Measurements from ENCODE around the gene TCF7L2.
"Not testable (repeated sequence)": the region's sequence is repeated elsewhere in the genome, so short reads cannot be mapped to it uniquely, and the experiment has no call there.

TCF7L2 gene

GRCh38 chr10:113108948-113109347 is 158.9 kb downstream of the TCF7L2 start:
- Histone ChIP-seq H3K4me3 (ENCODE audit: low read depth in 1 of 2, low read length in 2 of 2) (no peak overlapping the region), H3K9me3 (ENCODE audit: control insufficient read depth in 1 of 2, low read length in 2 of 2) (no peaks in the 10 kb centered on the region), H3K4me1 (ENCODE audit: control insufficient read depth in 1 of 2, insufficient read depth in 2 of 2, low read length in 2 of 2) (peaks cover 0 to 42% of the 10 kb centered on the region in 2 donors), H3K27me3 (ENCODE audit: low read depth, low read length) (no peaks in the 10 kb centered on the region), H3K36me3 (ENCODE audit: control insufficient read depth in 1 of 2, insufficient read depth in 2 of 2, low read length in 2 of 2) (no peaks in the 10 kb centered on the region), H3K27ac (ENCODE audit: low read length) (no peak overlapping the region)

GRCh38 chr10:113109482-113109881 is 159.4 kb downstream of the TCF7L2 start:
- H3K4me3 ChIP-seq (ENCODE audit: low read depth in 1 of 2, low read length in 2 of 2); H3K27me3 ChIP-seq (ENCODE audit: low read depth, low read length); H3K36me3 ChIP-seq (ENCODE audit: control insufficient read depth in 1 of 2, insufficient read depth in 2 of 2, low read length in 2 of 2); H3K27ac ChIP-seq (ENCODE audit: low read length); H3K9me3 ChIP-seq (ENCODE audit: control insufficient read depth in 1 of 2, low read length in 2 of 2): not testable (repeated sequence)
- peaks cover 0 to 36% of the 10 kb centered on the region in 2 donors for H3K4me1 ChIP-seq (ENCODE audit: control insufficient read depth in 1 of 2, insufficient read depth in 2 of 2, low read length in 2 of 2)

GRCh38 chr10:113111260-113111659 is 161.2 kb downstream of the TCF7L2 start:
- Histone ChIP-seq H3K27me3 (ENCODE audit: low read depth, low read length) (no peaks in the 10 kb centered on the region), H3K4me3 (ENCODE audit: low read depth in 1 of 2, low read length in 2 of 2) (no peak overlapping the region), H3K9me3 (ENCODE audit: control insufficient read depth in 1 of 2, low read length in 2 of 2) (no peaks in the 10 kb centered on the region), H3K36me3 (ENCODE audit: control insufficient read depth in 1 of 2, insufficient read depth in 2 of 2, low read length in 2 of 2) (no peaks in the 10 kb centered on the region), H3K27ac (ENCODE audit: low read length) (no peak overlapping the region), H3K4me1 (ENCODE audit: control insufficient read depth in 1 of 2, insufficient read depth in 2 of 2, low read length in 2 of 2) (peaks cover 0 to 22% of the 10 kb centered on the region in 2 donors)

GRCh38 chr10:113111900-113112853 is 162.1 kb downstream of the TCF7L2 start:
- H3K9me3 ChIP-seq (ENCODE audit: control insufficient read depth in 1 of 2, low read length in 2 of 2): no peaks in the 10 kb centered on the region
- H3K27me3 ChIP-seq (ENCODE audit: low read depth, low read length): no peaks in the 10 kb centered on the region
- no peak overlapping the region for H3K27ac ChIP-seq (ENCODE audit: low read length)
- no peaks in the 10 kb centered on the region for H3K36me3 ChIP-seq (ENCODE audit: control insufficient read depth in 1 of 2, insufficient read depth in 2 of 2, low read length in 2 of 2)
- H3K4me3 ChIP-seq (ENCODE audit: low read depth in 1 of 2, low read length in 2 of 2): no peak overlapping the region
- peaks cover 0 to 16% of the 10 kb centered on the region in 2 donors for H3K4me1 ChIP-seq (ENCODE audit: control insufficient read depth in 1 of 2, insufficient read depth in 2 of 2, low read length in 2 of 2)

DNA sequence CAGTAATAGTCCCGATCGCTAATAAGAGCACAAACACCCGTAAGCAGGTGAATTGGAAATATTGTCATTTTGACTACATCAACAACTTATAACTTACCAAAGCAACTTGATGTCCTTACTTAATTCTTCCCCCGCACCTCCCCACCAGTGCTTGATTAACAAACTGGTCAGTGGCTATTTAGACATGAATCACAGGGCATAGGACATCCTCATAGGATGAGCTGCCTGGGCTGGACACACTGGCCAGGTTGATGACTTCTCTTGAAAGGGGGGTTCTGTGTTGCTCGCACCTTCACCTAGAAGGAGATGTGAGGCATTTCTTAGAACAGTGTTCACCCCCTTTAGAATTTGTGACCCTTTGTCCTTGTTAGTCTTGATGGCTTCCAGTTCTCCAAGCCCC is 163.2 kb downstream of the TCF7L2 start:
- no peak overlapping the region for H3K27ac ChIP-seq (ENCODE audit: low read length)
- H3K27me3 ChIP-seq (ENCODE audit: low read depth, low read length): no peaks in the 10 kb centered on the region
- no peaks in the 10 kb centered on the region for H3K9me3 ChIP-seq (ENCODE audit: control insufficient read depth in 1 of 2, low read length in 2 of 2)
- H3K36me3 ChIP-seq (ENCODE audit: control insufficient read depth in 1 of 2, insufficient read depth in 2 of 2, low read length in 2 of 2): no peaks in the 10 kb centered on the region
- peaks cover 0 to 9% of the 10 kb centered on the region in 2 donors for H3K4me1 ChIP-seq (ENCODE audit: control insufficient read depth in 1 of 2, insufficient read depth in 2 of 2, low read length in 2 of 2)
- H3K4me3 ChIP-seq (ENCODE audit: low read depth in 1 of 2, low read length in 2 of 2): no peak overlapping the region

GRCh38 chr10:113113918-113114317 is 163.9 kb downstream of the TCF7L2 start:
- H3K9me3 ChIP-seq (ENCODE audit: control insufficient read depth in 1 of 2, low read length in 2 of 2): no peaks in the 10 kb centered on the region
- no peaks in the 10 kb centered on the region for H3K27me3 ChIP-seq (ENCODE audit: low read depth, low read length)
- H3K36me3 ChIP-seq (ENCODE audit: control insufficient read depth in 1 of 2, insufficient read depth in 2 of 2, low read length in 2 of 2): no peaks in the 10 kb centered on the region
- H3K4me1 ChIP-seq (ENCODE audit: control insufficient read depth in 1 of 2, insufficient read depth in 2 of 2, low read length in 2 of 2): peaks cover 0 to 5% of the 10 kb centered on the region in 2 donors
- no peak overlapping the region for H3K27ac ChIP-seq (ENCODE audit: low read length)
- no peak overlapping the region for H3K4me3 ChIP-seq (ENCODE audit: low read depth in 1 of 2, low read length in 2 of 2)

GRCh38 chr10:113115556-113115955 is 165.5 kb downstream of the TCF7L2 start:
- Histone ChIP-seq H3K9me3 (ENCODE audit: control insufficient read depth in 1 of 2, low read length in 2 of 2) (no peaks in the 10 kb centered on the region), H3K36me3 (ENCODE audit: control insufficient read depth in 1 of 2, insufficient read depth in 2 of 2, low read length in 2 of 2) (no peaks in the 10 kb centered on the region), H3K4me3 (ENCODE audit: low read depth in 1 of 2, low read length in 2 of 2) (no peak overlapping the region), H3K4me1 (ENCODE audit: control insufficient read depth in 1 of 2, insufficient read depth in 2 of 2, low read length in 2 of 2) (peaks cover 0 to 5% of the 10 kb centered on the region in 2 donors), H3K27ac (ENCODE audit: low read length) (no peak overlapping the region), H3K27me3 (ENCODE audit: low read depth, low read length) (no peaks in the 10 kb centered on the region)

- H3K36me3 ChIP-seq (ENCODE audit: control insufficient read depth in 1 of 2, insufficient read depth in 2 of 2, low read length in 2 of 2): no peaks in the 10 kb centered on the region
- H3K27ac ChIP-seq (ENCODE audit: low read length): no peak overlapping the region
- H3K9me3 ChIP-seq (ENCODE audit: control insufficient read depth in 1 of 2, low read length in 2 of 2): no peaks in the 10 kb centered on the region
- H3K4me1 ChIP-seq (ENCODE audit: control insufficient read depth in 1 of 2, insufficient read depth in 2 of 2, low read length in 2 of 2): no peaks in the 10 kb centered on the region
- H3K27me3 ChIP-seq (ENCODE audit: low read depth, low read length): no peaks in the 10 kb centered on the region
- no peak overlapping the region for H3K4me3 ChIP-seq (ENCODE audit: low read depth in 1 of 2, low read length in 2 of 2)
Measured at GRCh38 chr10:113118882-113119281, 168.8 kb downstream of the TCF7L2 start.

- Histone ChIP-seq H3K27ac (ENCODE audit: low read length) (no peak overlapping the region), H3K4me1 (ENCODE audit: control insufficient read depth in 1 of 2, insufficient read depth in 2 of 2, low read length in 2 of 2) (no peaks in the 10 kb centered on the region), H3K4me3 (ENCODE audit: low read depth in 1 of 2, low read length in 2 of 2) (no peak overlapping the region), H3K27me3 (ENCODE audit: low read depth, low read length) (no peaks in the 10 kb centered on the region), H3K9me3 (ENCODE audit: control insufficient read depth in 1 of 2, low read length in 2 of 2) (no peaks in the 10 kb centered on the region), H3K36me3 (ENCODE audit: control insufficient read depth in 1 of 2, insufficient read depth in 2 of 2, low read length in 2 of 2) (no peaks in the 10 kb centered on the region)
Measured at GRCh38 chr10:113119801-113120200, 169.8 kb downstream of the TCF7L2 start.

- Histone ChIP-seq H3K9me3 (ENCODE audit: control insufficient read depth in 1 of 2, low read length in 2 of 2) (no peaks in the 10 kb centered on the region), H3K4me3 (ENCODE audit: low read depth in 1 of 2, low read length in 2 of 2) (no peak overlapping the region), H3K4me1 (ENCODE audit: control insufficient read depth in 1 of 2, insufficient read depth in 2 of 2, low read length in 2 of 2) (no peaks in the 10 kb centered on the region), H3K27me3 (ENCODE audit: low read depth, low read length) (no peaks in the 10 kb centered on the region), H3K27ac (ENCODE audit: low read length) (no peak overlapping the region), H3K36me3 (ENCODE audit: control insufficient read depth in 1 of 2, insufficient read depth in 2 of 2, low read length in 2 of 2) (no peaks in the 10 kb centered on the region)
Measured at GRCh38 chr10:113121153-113121552, 171.1 kb downstream of the TCF7L2 start.

- Histone ChIP-seq H3K9me3 (ENCODE audit: control insufficient read depth in 1 of 2, low read length in 2 of 2) (no peaks in the 10 kb centered on the region), H3K27ac (ENCODE audit: low read length) (no peak overlapping the region), H3K27me3 (ENCODE audit: low read depth, low read length) (no peaks in the 10 kb centered on the region), H3K4me3 (ENCODE audit: low read depth in 1 of 2, low read length in 2 of 2) (no peak overlapping the region), H3K4me1 (ENCODE audit: control insufficient read depth in 1 of 2, insufficient read depth in 2 of 2, low read length in 2 of 2) (peaks cover 0 to 4% of the 10 kb centered on the region in 2 donors), H3K36me3 (ENCODE audit: control insufficient read depth in 1 of 2, insufficient read depth in 2 of 2, low read length in 2 of 2) (no peaks in the 10 kb centered on the region)
Measured at GRCh38 chr10:113122947-113123346, 172.9 kb downstream of the TCF7L2 start.

Measured in muscle layer of duodenum (tissue), 2 donors.